HepG2 (cell line): ENCODE measurements around the gene TMEM256. TPM values are rescaled to one million over a fixed set of nuclear protein-coding genes. Genes with fewer than 3 reads are reported as not detected.

ENCODE experiments used
- CHD2 ChIP-seq: IDR thresholded peaks from 2 replicates; pipeline ENCODE4 v1.6.1; 2011; ENCODE audit warnings: low read depth, low read length, improper control_type of control experiment
- GFI1 ChIP-seq: sonication (generic); formaldehyde crosslinking; IDR thresholded peaks from 2 replicates; pipeline ENCODE4 v1.5.0; 2020; ENCODE audit warnings: missing genetic modification reagents, mild to moderate bottlenecking, borderline replicate concordance
- HMGA1 ChIP-seq: sonication (generic); formaldehyde crosslinking; conservative IDR thresholded peaks from 2 replicates; pipeline ENCODE4 v1.4.0; 2020; ENCODE audit warnings: missing genetic modification reagents
- ISX ChIP-seq: sonication (generic); formaldehyde crosslinking; conservative IDR thresholded peaks from 2 replicates; pipeline ENCODE4 v1.5.0; 2020; ENCODE audit warnings: missing genetic modification reagents
- KMT2A ChIP-seq: sonication (generic); formaldehyde crosslinking; IDR thresholded peaks from 2 replicates; pipeline ENCODE4 v1.4.0; 2020; ENCODE audit warnings: missing genetic modification reagents
- MAF1 ChIP-seq: sonication (generic); formaldehyde crosslinking; IDR thresholded peaks from 2 replicates; pipeline ENCODE4 v1.5.0; 2020; ENCODE audit warnings: missing genetic modification reagents, borderline replicate concordance
- NAIF1 ChIP-seq: sonication (generic); formaldehyde crosslinking; IDR thresholded peaks from 2 replicates; pipeline ENCODE4 v1.5.0; 2020; ENCODE audit warnings: mild to moderate bottlenecking, missing genetic modification reagents, borderline replicate concordance
- POLR2G ChIP-seq: fragments of 200-400 bp; formaldehyde crosslinking; IDR thresholded peaks from 2 replicates; pipeline ENCODE4 v1.6.1; 2018; ENCODE audit warnings: mild to moderate bottlenecking, low read depth, low read length, moderate library complexity
- RFXANK ChIP-seq: IDR thresholded peaks from 2 replicates; pipeline ENCODE4 v1.6.1; 2016
- RFXAP ChIP-seq: sonication (generic); formaldehyde crosslinking; IDR thresholded peaks from 2 replicates; pipeline ENCODE4 v1.4.0; 2020; ENCODE audit warnings: missing genetic modification reagents, borderline replicate concordance
- SOX6 ChIP-seq, 2 experiments: fragments of 450-650 bp in 1 of 2; sonication (generic) in 1 of 2; formaldehyde crosslinking in 1 of 2; IDR thresholded peaks; 2 replicates each; pipeline versions ENCODE4 v1.4.0 to v1.6.1; 2017 to 2020; ENCODE audit warnings: antibody characterized with exemption in 1 of 2, mild to moderate bottlenecking in 1 of 2, missing genetic modification reagents in 1 of 2
- TP53 ChIP-seq: sonication (generic); formaldehyde crosslinking; conservative IDR thresholded peaks from 2 replicates; pipeline ENCODE4 v1.4.0; 2020; ENCODE audit warnings: missing genetic modification reagents
- UBTF ChIP-seq: sonication (generic); formaldehyde crosslinking; IDR thresholded peaks from 2 replicates; pipeline ENCODE4 v1.4.0; 2020; ENCODE audit warnings: mild to moderate bottlenecking, missing genetic modification reagents
- ZBTB20 ChIP-seq: sonication (generic); formaldehyde crosslinking; IDR thresholded peaks from 2 replicates; pipeline ENCODE4 v1.8.1; 2023; ENCODE audit warnings: missing genetic modification reagents, low read depth, mild to moderate bottlenecking, borderline replicate concordance
- ZNF180 ChIP-seq: sonication (generic); formaldehyde crosslinking; IDR thresholded peaks from 2 replicates; pipeline ENCODE4 v1.4.0; 2020; ENCODE audit warnings: low read depth, missing genetic modification reagents, borderline replicate concordance
- ZNF337 ChIP-seq: sonication (generic); formaldehyde crosslinking; IDR thresholded peaks from 2 replicates; pipeline ENCODE4 v1.5.1; 2020; ENCODE audit warnings: missing genetic modification reagents, low read depth, mild to moderate bottlenecking, borderline replicate concordance
- ZNF850 ChIP-seq: sonication (generic); formaldehyde crosslinking; conservative IDR thresholded peaks from 2 replicates; pipeline ENCODE4 v1.9.0; 2021; ENCODE audit warnings: mild to moderate bottlenecking, missing genetic modification reagents
- polyA plus RNA-seq, 8 experiments: library from polyadenylated mRNA; depleted of rRNA in 3 of 8; stranded (reverse) in 7 of 8; unstranded in 1 of 8; fragments of >200 nt; fragmentation: Illumina TruSeq in 4 of 8; extraction: Trizol in 4 of 8; gene quantifications; 2 replicates each; pipeline versions ENCODE4 v1.2.1 to v1.2.3, GENCODE V29; 2011 to 2016; ENCODE audit warnings: low read depth in 4 of 8, missing spikeins in 1 of 8, mixed read lengths in 1 of 8; ENCODE audit not compliant: insufficient read depth in 1 of 8
- total RNA-seq, 5 experiments: library from RNA; depleted of rRNA; stranded (reverse); fragments of >200 nt; fragmentation: Illumina TruSeq; extraction: Trizol; gene quantifications; 2 replicates each; pipeline ENCODE4 v1.2.3, GENCODE V29; 2016; ENCODE audit warnings: low read depth in 1 of 5
- TF ChIP-seq, protein P1 (sequence below): sonication (generic); formaldehyde crosslinking; IDR thresholded peaks from 2 replicates; pipeline ENCODE4 v1.4.0; 2020; ENCODE audit warnings: missing genetic modification reagents
- TF ChIP-seq, protein P2 (sequence below): sonication (generic); formaldehyde crosslinking; IDR thresholded peaks from 2 replicates; pipeline ENCODE4 v1.5.1; 2020; ENCODE audit warnings: mild to moderate bottlenecking, missing genetic modification reagents, moderate library complexity
- TF ChIP-seq, protein P3 (sequence below): sonication (generic); formaldehyde crosslinking; conservative IDR thresholded peaks from 2 replicates; pipeline ENCODE4 v1.8.0; 2022; ENCODE audit warnings: low read depth, missing genetic modification reagents

The TMEM256 gene
- total and polyA plus RNA-seq, 2 of the 13 experiments (the other 11 are each of a cell fraction or from before 2014, with no cell fraction given), result 231 to 252 TPM

GRCh38 chr17:7403727-7403976 is 245 bp downstream of the TMEM256 start (continued):
- peak; percentile 66; the same call in 1 of the 2 replicates for TF ChIP-seq UBTF (CRISPR knock-in tag)
- TF ChIP-seq ISX (CRISPR knock-in tag), result no peak
- TF ChIP-seq, protein P1, sequence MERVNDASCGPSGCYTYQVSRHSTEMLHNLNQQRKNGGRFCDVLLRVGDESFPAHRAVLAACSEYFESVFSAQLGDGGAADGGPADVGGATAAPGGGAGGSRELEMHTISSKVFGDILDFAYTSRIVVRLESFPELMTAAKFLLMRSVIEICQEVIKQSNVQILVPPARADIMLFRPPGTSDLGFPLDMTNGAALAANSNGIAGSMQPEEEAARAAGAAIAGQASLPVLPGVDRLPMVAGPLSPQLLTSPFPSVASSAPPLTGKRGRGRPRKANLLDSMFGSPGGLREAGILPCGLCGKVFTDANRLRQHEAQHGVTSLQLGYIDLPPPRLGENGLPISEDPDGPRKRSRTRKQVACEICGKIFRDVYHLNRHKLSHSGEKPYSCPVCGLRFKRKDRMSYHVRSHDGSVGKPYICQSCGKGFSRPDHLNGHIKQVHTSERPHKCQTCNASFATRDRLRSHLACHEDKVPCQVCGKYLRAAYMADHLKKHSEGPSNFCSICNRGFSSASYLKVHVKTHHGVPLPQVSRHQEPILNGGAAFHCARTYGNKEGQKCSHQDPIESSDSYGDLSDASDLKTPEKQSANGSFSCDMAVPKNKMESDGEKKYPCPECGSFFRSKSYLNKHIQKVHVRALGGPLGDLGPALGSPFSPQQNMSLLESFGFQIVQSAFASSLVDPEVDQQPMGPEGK (CRISPR knock-in tag), result no peak; the same call in 1 of the 2 replicates
- no peak for TF ChIP-seq ZNF337
- no peak for TF ChIP-seq MAF1 (CRISPR knock-in tag)
- no peak for TF ChIP-seq GFI1 (CRISPR knock-in tag)
- no peak for TF ChIP-seq ZNF180 (CRISPR knock-in tag)
- no peak for TF ChIP-seq RFXAP
- TF ChIP-seq, protein P2, sequence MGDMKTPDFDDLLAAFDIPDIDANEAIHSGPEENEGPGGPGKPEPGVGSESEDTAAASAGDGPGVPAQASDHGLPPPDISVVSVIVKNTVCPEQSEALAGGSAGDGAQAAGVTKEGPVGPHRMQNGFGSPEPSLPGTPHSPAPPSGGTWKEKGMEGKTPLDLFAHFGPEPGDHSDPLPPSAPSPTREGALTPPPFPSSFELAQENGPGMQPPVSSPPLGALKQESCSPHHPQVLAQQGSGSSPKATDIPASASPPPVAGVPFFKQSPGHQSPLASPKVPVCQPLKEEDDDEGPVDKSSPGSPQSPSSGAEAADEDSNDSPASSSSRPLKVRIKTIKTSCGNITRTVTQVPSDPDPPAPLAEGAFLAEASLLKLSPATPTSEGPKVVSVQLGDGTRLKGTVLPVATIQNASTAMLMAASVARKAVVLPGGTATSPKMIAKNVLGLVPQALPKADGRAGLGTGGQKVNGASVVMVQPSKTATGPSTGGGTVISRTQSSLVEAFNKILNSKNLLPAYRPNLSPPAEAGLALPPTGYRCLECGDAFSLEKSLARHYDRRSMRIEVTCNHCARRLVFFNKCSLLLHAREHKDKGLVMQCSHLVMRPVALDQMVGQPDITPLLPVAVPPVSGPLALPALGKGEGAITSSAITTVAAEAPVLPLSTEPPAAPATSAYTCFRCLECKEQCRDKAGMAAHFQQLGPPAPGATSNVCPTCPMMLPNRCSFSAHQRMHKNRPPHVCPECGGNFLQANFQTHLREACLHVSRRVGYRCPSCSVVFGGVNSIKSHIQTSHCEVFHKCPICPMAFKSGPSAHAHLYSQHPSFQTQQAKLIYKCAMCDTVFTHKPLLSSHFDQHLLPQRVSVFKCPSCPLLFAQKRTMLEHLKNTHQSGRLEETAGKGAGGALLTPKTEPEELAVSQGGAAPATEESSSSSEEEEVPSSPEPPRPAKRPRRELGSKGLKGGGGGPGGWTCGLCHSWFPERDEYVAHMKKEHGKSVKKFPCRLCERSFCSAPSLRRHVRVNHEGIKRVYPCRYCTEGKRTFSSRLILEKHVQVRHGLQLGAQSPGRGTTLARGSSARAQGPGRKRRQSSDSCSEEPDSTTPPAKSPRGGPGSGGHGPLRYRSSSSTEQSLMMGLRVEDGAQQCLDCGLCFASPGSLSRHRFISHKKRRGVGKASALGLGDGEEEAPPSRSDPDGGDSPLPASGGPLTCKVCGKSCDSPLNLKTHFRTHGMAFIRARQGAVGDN (CRISPR knock-in tag), result no peak
- no peak for TF ChIP-seq HMGA1 (CRISPR knock-in tag)
- TF ChIP-seq CHD2, result no peak
- 0 out of 2 replicates have a peak, but pooled peaks have one; percentile 55 for TF ChIP-seq NAIF1
- no peak for TF ChIP-seq SOX6 (IDR thresholded peaks at IDR 0.05)
- no peak for TF ChIP-seq SOX6 (CRISPR knock-in tag; IDR thresholded peaks at IDR 0.05)
- 0 out of 2 replicates have a peak, but pooled peaks have one; percentile 0 for TF ChIP-seq TP53 (CRISPR knock-in tag)
- no peak for TF ChIP-seq ZBTB20 (CRISPR knock-in tag)
- no peak for TF ChIP-seq RFXANK (CRISPR knock-in tag)
- TF ChIP-seq ZNF850 (CRISPR knock-in tag), result no peak
- no peak for TF ChIP-seq KMT2A
- TF ChIP-seq, protein P3, sequence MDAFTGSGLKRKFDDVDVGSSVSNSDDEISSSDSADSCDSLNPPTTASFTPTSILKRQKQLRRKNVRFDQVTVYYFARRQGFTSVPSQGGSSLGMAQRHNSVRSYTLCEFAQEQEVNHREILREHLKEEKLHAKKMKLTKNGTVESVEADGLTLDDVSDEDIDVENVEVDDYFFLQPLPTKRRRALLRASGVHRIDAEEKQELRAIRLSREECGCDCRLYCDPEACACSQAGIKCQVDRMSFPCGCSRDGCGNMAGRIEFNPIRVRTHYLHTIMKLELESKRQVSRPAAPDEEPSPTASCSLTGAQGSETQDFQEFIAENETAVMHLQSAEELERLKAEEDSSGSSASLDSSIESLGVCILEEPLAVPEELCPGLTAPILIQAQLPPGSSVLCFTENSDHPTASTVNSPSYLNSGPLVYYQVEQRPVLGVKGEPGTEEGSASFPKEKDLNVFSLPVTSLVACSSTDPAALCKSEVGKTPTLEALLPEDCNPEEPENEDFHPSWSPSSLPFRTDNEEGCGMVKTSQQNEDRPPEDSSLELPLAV (CRISPR knock-in tag), result no peak
- no peak for TF ChIP-seq POLR2G
